ENCODE data around the gene CXorf65.

Gene CXorf65

GRCh38 chrX:71106427-71106826 is at the start of gene CXorf65:
Gene CXorf65, minus strand, starts transcription at chrX:71106740. Its CDS starts 184 bp downstream, at chrX:71106556.
- DNase-seq, result peak; percentile 65

- no peak for DNase-seq
Measured at GRCh38 chrX:71154641-71155040, 48.1 kb upstream of the CXorf65 start.

- DNase-seq, result no peak
Measured at GRCh38 chrX:71154196-71154595, 47.7 kb upstream of the CXorf65 start.

- no peak for DNase-seq
Measured at GRCh38 chrX:71151366-71151765, 44.8 kb upstream of the CXorf65 start.

- no peak for DNase-seq
Measured at GRCh38 chrX:71148278-71148663, 41.7 kb upstream of the CXorf65 start.

- DNase-seq, result no peak
Measured at GRCh38 chrX:71147496-71148277, 41.1 kb upstream of the CXorf65 start.

GRCh38 chrX:71144651-71145050 is 38.1 kb upstream of the CXorf65 start, which contains the start of gene NLGN3:
Gene NLGN3, plus strand, starts transcription at chrX:71144841. Its CDS starts 2,909 bp downstream, at chrX:71147750.
- no peak for DNase-seq

GRCh38 chrX:71143508-71143907 is 37.0 kb upstream of the CXorf65 start:
- no peak for DNase-seq

GRCh38 chrX:71140440-71140839 is 33.9 kb upstream of the CXorf65 start:
- DNase-seq, result no peak

GRCh38 chrX:71131510-71131909 is 25.0 kb upstream of the CXorf65 start:
- DNase-seq, result no peak

GRCh38 chrX:71128915-71129765 is 22.6 kb upstream of the CXorf65 start:
- peak; percentile 80 for DNase-seq

GRCh38 chrX:71128166-71128833 is 21.8 kb upstream of the CXorf65 start:
- no peak for DNase-seq

GRCh38 chrX:71118985-71119535 is 12.5 kb upstream of the CXorf65 start:
- DNase-seq, result no peak

- DNase-seq, result peak; percentile 86
Measured at GRCh38 chrX:71118032-71118984, 11.8 kb upstream of the CXorf65 start, which contains the start of gene MED12. Gene MED12, plus strand, starts transcription at chrX:71118596. Its CDS starts 159 bp downstream, at chrX:71118755.

GRCh38 chrX:71117358-71117757 is 10.8 kb upstream of the CXorf65 start:
- no peak for DNase-seq

- peak; percentile 53 for DNase-seq
Measured at GRCh38 chrX:71111921-71112431, 5.4 kb upstream of the CXorf65 start.

- DNase-seq, result peak; percentile 93
Measured at GRCh38 chrX:71111141-71111843, 4.8 kb upstream of the CXorf65 start, which contains the start of gene IL2RG. Gene IL2RG, minus strand, starts transcription at chrX:71111577. Its CDS starts 38 bp downstream, at chrX:71111539.

GRCh38 chrX:71109051-71109450 is 2.5 kb upstream of the CXorf65 start:
- no peak for DNase-seq

- DNase-seq, result peak; percentile 68
Measured at GRCh38 chrX:71107762-71108360, 1.3 kb upstream of the CXorf65 start.

- no peak for DNase-seq
Measured at GRCh38 chrX:71107245-71107644, 705 bp upstream of the CXorf65 start.
